Measurements from ENCODE around the gene PARP3.

The PARP3 gene

GRCh38 chr3:51948016-51948580, 5.9 kb downstream of the PARP3 start:
- no peak for DNase-seq (ENCODE audit: low read depth in 2 of 2)

- DNase-seq (ENCODE audit: low read depth in 2 of 2) = no peak
Observed at GRCh38 chr3:51949121-51949520, 7.0 kb downstream of the PARP3 start.

- no peak for DNase-seq (ENCODE audit: low read depth in 2 of 2)
Observed at GRCh38 chr3:51950899-51951298, 8.7 kb downstream of the PARP3 start.

GRCh38 chr3:51953445-51953844, 11.3 kb downstream of the PARP3 start:
- DNase-seq (ENCODE audit: low read depth in 2 of 2) = no peak

- no peak for DNase-seq (ENCODE audit: low read depth in 2 of 2)
Observed at GRCh38 chr3:51954105-51954504, 11.9 kb downstream of the PARP3 start.

GRCh38 chr3:51954713-51955112, 12.6 kb downstream of the PARP3 start:
- no peak for DNase-seq (ENCODE audit: low read depth in 2 of 2)

GRCh38 chr3:51955175-51955892, 13.2 kb downstream of the PARP3 start, which contains the start of gene GPR62:
TSS of gene GPR62 (plus strand) at chr3:51955381. CDS start at chr3:51955653, 272 bp downstream.
- DNase-seq (ENCODE audit: low read depth in 2 of 2) = no peak

- DNase-seq (ENCODE audit: low read depth in 2 of 2) = no peak
Observed at GRCh38 chr3:51955893-51956770, 14.0 kb downstream of the PARP3 start.

- DNase-seq (ENCODE audit: low read depth in 2 of 2) = no peak
Observed at GRCh38 chr3:51957520-51958205, 15.5 kb downstream of the PARP3 start.

- no peak for DNase-seq (ENCODE audit: low read depth in 2 of 2)
Observed at GRCh38 chr3:51958603-51959521, 16.7 kb downstream of the PARP3 start.

GRCh38 chr3:51959651-51960050, 17.5 kb downstream of the PARP3 start:
- no peak for DNase-seq (ENCODE audit: low read depth in 2 of 2)

GRCh38 chr3:51960386-51960785, 18.2 kb downstream of the PARP3 start:
- no peak for DNase-seq (ENCODE audit: low read depth in 2 of 2)

GRCh38 chr3:51961011-51961410, 18.8 kb downstream of the PARP3 start:
- no peak for DNase-seq (ENCODE audit: low read depth in 2 of 2)

GRCh38 chr3:51961602-51962569, 19.7 kb downstream of the PARP3 start:
- DNase-seq (ENCODE audit: low read depth in 2 of 2) = no peak

- DNase-seq (ENCODE audit: low read depth in 2 of 2) = no peak
Observed at GRCh38 chr3:51962854-51963530, 20.8 kb downstream of the PARP3 start.

- DNase-seq (ENCODE audit: low read depth in 2 of 2) = no peak
Observed at GRCh38 chr3:51963951-51964451, 21.8 kb downstream of the PARP3 start.

- DNase-seq (ENCODE audit: low read depth in 2 of 2) = no peak
Observed at GRCh38 chr3:51964521-51964920, 22.4 kb downstream of the PARP3 start.

GRCh38 chr3:51966016-51966415, 23.9 kb downstream of the PARP3 start:
- no peak for DNase-seq (ENCODE audit: low read depth in 2 of 2)

GRCh38 chr3:51966486-51966885, 24.3 kb downstream of the PARP3 start:
- DNase-seq (ENCODE audit: low read depth in 2 of 2) = no peak
